SK-N-SH treated with all-trans-retinoic acid at 6 μM for 48 hours (cell line): Measurements from ENCODE around the gene PASD1.
A peak's percentile ranks its signal among the peaks of the same experiment; 100 is the strongest.

ENCODE experiments used
- ATAC-seq: fragments of 200-7000 bp; cut with Tn5 transposase; 3 replicates; pipeline ENCODE4 v1.9.1; 2020; ENCODE audit warnings: mild to moderate bottlenecking, moderate library complexity
- ARNTL ChIP-seq: fragments of 450-650 bp; formaldehyde crosslinking; IDR thresholded peaks from 2 replicates; pipeline ENCODE4 v1.5.0; 2020; ENCODE audit warnings: low read depth, mild to moderate bottlenecking, moderate library complexity, borderline replicate concordance
- BACH2 ChIP-seq: fragments of 250-450 bp; sonication (Bioruptor Pico); IDR thresholded peaks from 2 replicates; pipeline ENCODE4 v1.9.0; 2021; ENCODE audit warnings: mild to moderate bottlenecking, borderline replicate concordance
- CREB5 ChIP-seq: fragments of 250-450 bp; sonication (Bioruptor Pico); IDR thresholded peaks from 2 replicates; pipeline ENCODE4 v1.5.1; 2020; ENCODE audit warnings: low read depth, mild to moderate bottlenecking, moderate library complexity
- CSDC2 ChIP-seq: fragments of 250-450 bp; sonication (Bioruptor Pico); IDR thresholded peaks from 2 replicates; pipeline ENCODE4 v1.5.0; 2020; ENCODE audit warnings: mild to moderate bottlenecking, moderate library complexity
- ESRRG ChIP-seq: fragments of 250-450 bp; sonication (Bioruptor Pico); IDR thresholded peaks from 2 replicates; pipeline ENCODE4 v1.6.1; 2021; ENCODE audit warnings: mild to moderate bottlenecking
- ISL1 ChIP-seq: fragments of 250-450 bp; sonication (Bioruptor Pico); IDR thresholded peaks from 2 replicates; pipeline ENCODE4 v2.1.2; 2022; ENCODE audit warnings: mild to moderate bottlenecking, moderate library complexity
- OSR1 ChIP-seq: fragments of 250-450 bp; sonication (Bioruptor Pico); IDR thresholded peaks from 2 replicates; pipeline ENCODE4 v1.8.0; 2022; ENCODE audit warnings: moderate library complexity, mild to moderate bottlenecking, inconsistent platforms
- POU6F1 ChIP-seq: fragments of 250-450 bp; sonication (Bioruptor Pico); IDR thresholded peaks from 2 replicates; pipeline ENCODE4 v1.8.0; 2021; ENCODE audit warnings: low read depth, mild to moderate bottlenecking, moderate library complexity, borderline replicate concordance
- PPARA ChIP-seq: fragments of 250-450 bp; sonication (Bioruptor Pico); IDR thresholded peaks from 2 replicates; pipeline ENCODE4 v1.5.0; 2020; ENCODE audit warnings: mild to moderate bottlenecking, borderline replicate concordance
- RARB ChIP-seq: fragments of 250-450 bp; sonication (Bioruptor Pico); IDR thresholded peaks from 2 replicates; pipeline ENCODE4 v1.8.0; 2021; ENCODE audit warnings: mild to moderate bottlenecking, moderate library complexity
- TCF4 ChIP-seq: fragments of 250-450 bp; sonication (Bioruptor Pico); IDR thresholded peaks from 2 replicates; pipeline ENCODE4 v1.8.0; 2021; ENCODE audit warnings: mild to moderate bottlenecking, moderate library complexity, borderline replicate concordance
- TOX ChIP-seq: fragments of 250-450 bp; sonication (Bioruptor Pico); IDR thresholded peaks from 2 replicates; pipeline ENCODE4 v1.8.0; 2021; ENCODE audit warnings: mild to moderate bottlenecking, moderate library complexity, borderline replicate concordance
- TSHZ2 ChIP-seq: fragments of 250-450 bp; sonication (Bioruptor Pico); IDR thresholded peaks from 2 replicates; pipeline ENCODE4 v1.5.0; 2020; ENCODE audit warnings: mild to moderate bottlenecking, moderate library complexity
- ZC3H10 ChIP-seq: fragments of 250-450 bp; sonication (Bioruptor Pico); IDR thresholded peaks from 2 replicates; pipeline ENCODE4 v1.5.1; 2021; ENCODE audit warnings: mild to moderate bottlenecking, moderate library complexity
- ZFP3 ChIP-seq: fragments of 250-450 bp; sonication (Bioruptor Pico); IDR thresholded peaks from 2 replicates; pipeline ENCODE4 v1.5.0; 2020; ENCODE audit warnings: mild to moderate bottlenecking, moderate library complexity
- ZNF565 ChIP-seq: fragments of 450-650 bp; formaldehyde crosslinking; conservative IDR thresholded peaks from 2 replicates; pipeline ENCODE4 v1.5.0; 2020; ENCODE audit warnings: low read depth, mild to moderate bottlenecking, moderate library complexity
- ZNF70 ChIP-seq: fragments of 450-650 bp; formaldehyde crosslinking; IDR thresholded peaks from 2 replicates; pipeline ENCODE4 v1.5.0; 2020; ENCODE audit warnings: mild to moderate bottlenecking, moderate library complexity
- ZNF8 ChIP-seq: fragments of 450-650 bp; formaldehyde crosslinking; IDR thresholded peaks from 2 replicates; pipeline ENCODE4 v1.5.0; 2020; ENCODE audit warnings: mild to moderate bottlenecking, moderate library complexity
- TF ChIP-seq, protein P1 (sequence below): fragments of 250-450 bp; sonication (Bioruptor Pico); IDR thresholded peaks from 2 replicates; pipeline ENCODE4 v1.8.0; 2020; ENCODE audit warnings: mild to moderate bottlenecking, moderate library complexity, borderline replicate concordance

PASD1 gene

GRCh38 chrX:151715752-151716151 lies 152.3 kb downstream of the PASD1 start, which contains the start of gene FATE1:
Gene FATE1 (plus strand): TSS chrX:151716035. CDS start chrX:151716120, 85 bp downstream.
- ATAC-seq, result no peak

DNA sequence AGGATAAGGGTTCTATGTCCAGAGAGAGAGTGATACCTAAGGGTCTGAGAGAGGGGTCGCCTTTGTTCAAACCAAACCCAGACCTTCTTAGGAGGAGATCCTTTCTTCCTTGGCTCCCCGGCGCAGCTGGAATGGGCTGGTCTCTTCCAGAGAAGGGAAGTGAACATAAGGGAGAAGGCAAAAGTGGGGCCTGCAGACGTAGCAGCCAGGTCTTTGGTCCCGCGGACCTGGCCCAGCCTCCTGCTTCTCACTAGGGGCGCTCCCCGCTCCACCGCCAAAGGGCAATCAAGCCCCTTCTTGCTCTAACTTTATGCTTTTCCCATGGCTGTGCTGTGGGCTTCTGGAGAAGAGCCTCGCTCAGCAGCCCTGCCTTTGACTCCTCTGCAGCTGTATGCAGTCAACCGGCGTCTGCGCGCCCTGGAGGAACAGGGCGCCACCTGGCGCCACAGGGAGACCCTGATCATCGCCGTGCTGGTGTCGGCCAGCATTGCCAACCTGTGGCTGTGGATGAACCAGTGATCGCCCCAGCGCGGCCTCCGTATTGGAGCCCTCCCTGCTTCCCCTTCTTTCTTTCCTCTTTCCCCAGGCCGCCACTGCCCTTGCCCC lies 158.9 kb downstream of the PASD1 start:
- peak; percentile 98 for ATAC-seq
- no peak for TF ChIP-seq POU6F1 (CRISPR knock-in tag)
- no peak for TF ChIP-seq TCF4 (CRISPR knock-in tag)
- TF ChIP-seq OSR1 (CRISPR knock-in tag), result no peak
- TF ChIP-seq, protein P1, sequence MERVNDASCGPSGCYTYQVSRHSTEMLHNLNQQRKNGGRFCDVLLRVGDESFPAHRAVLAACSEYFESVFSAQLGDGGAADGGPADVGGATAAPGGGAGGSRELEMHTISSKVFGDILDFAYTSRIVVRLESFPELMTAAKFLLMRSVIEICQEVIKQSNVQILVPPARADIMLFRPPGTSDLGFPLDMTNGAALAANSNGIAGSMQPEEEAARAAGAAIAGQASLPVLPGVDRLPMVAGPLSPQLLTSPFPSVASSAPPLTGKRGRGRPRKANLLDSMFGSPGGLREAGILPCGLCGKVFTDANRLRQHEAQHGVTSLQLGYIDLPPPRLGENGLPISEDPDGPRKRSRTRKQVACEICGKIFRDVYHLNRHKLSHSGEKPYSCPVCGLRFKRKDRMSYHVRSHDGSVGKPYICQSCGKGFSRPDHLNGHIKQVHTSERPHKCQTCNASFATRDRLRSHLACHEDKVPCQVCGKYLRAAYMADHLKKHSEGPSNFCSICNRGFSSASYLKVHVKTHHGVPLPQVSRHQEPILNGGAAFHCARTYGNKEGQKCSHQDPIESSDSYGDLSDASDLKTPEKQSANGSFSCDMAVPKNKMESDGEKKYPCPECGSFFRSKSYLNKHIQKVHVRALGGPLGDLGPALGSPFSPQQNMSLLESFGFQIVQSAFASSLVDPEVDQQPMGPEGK (CRISPR knock-in tag), result no peak
- no peak for TF ChIP-seq BACH2 (CRISPR knock-in tag)
- TF ChIP-seq TOX (CRISPR knock-in tag), result no peak
- TF ChIP-seq PPARA, result no peak
- TF ChIP-seq CSDC2, result no peak
- TF ChIP-seq ZNF70 (CRISPR knock-in tag), result no peak
- no peak for TF ChIP-seq RARB (CRISPR knock-in tag)
- TF ChIP-seq ZNF8 (CRISPR knock-in tag), result no peak
- no peak for TF ChIP-seq ZC3H10
- no peak for TF ChIP-seq ISL1 (CRISPR knock-in tag)
- TF ChIP-seq ZFP3 (CRISPR knock-in tag), result no peak

More at GRCh38 chrX:151715752-151716151, 152.3 kb downstream of the PASD1 start, which contains the start of gene FATE1:
- no peak for TF ChIP-seq ISL1 (CRISPR knock-in tag)
- no peak for TF ChIP-seq ESRRG (CRISPR knock-in tag)
- no peak for TF ChIP-seq TOX (CRISPR knock-in tag)
- TF ChIP-seq CREB5 (CRISPR knock-in tag), result no peak
- TF ChIP-seq OSR1 (CRISPR knock-in tag), result no peak
- no peak for TF ChIP-seq ZNF565
- no peak for TF ChIP-seq ZFP3 (CRISPR knock-in tag)
- TF ChIP-seq ZNF70 (CRISPR knock-in tag), result no peak
- TF ChIP-seq POU6F1 (CRISPR knock-in tag), result no peak
- TF ChIP-seq CSDC2, result no peak
- TF ChIP-seq, protein P1 (CRISPR knock-in tag), result no peak
- TF ChIP-seq TSHZ2, result no peak
- no peak for TF ChIP-seq ARNTL (CRISPR knock-in tag)
- TF ChIP-seq BACH2 (CRISPR knock-in tag), result no peak
- TF ChIP-seq ZC3H10, result no peak
- no peak for TF ChIP-seq ZNF8 (CRISPR knock-in tag)
- TF ChIP-seq PPARA, result no peak
- TF ChIP-seq TCF4 (CRISPR knock-in tag), result no peak
